ENCODE measurements around the gene PSMD8.

- TF ChIP-seq CTCF (conservative IDR thresholded peaks at IDR 0.05; ENCODE audit: low read length) = no peak
- TF ChIP-seq EZH2phosphoT487 (IDR thresholded peaks at IDR 0.05; ENCODE audit: borderline replicate concordance, low read depth, low read length) = no peak
Observed at GRCh38 chr19:38351865-38352395, 22.4 kb upstream of the PSMD8 start.
